Right renal cortex interstitium (tissue), 3 donors: ENCODE results near the gene SNAP47. TPM values are rescaled to one million over a fixed set of nuclear protein-coding genes. Genes with fewer than 3 reads are reported as not detected.

Experiments
- DNase-seq, 3 donors: peaks; one replicate each; pipeline ENCODE4 v3.0.0-alpha.2; 2013; ENCODE audit warnings: low read depth in 3 of 3, low spot score in 2 of 3
- polyA plus RNA-seq, 3 donors: library from polyadenylated mRNA; unstranded; fragments of 120-200 nt; gene quantifications; one replicate each; pipeline ENCODE4 v1.2.1, GENCODE V29; 2013; ENCODE audit not compliant: insufficient read length in 3 of 3

Gene SNAP47
- polyA plus RNA-seq, 3 donors: 42.6 to 44.7 (median 43.0) TPM

DNA sequence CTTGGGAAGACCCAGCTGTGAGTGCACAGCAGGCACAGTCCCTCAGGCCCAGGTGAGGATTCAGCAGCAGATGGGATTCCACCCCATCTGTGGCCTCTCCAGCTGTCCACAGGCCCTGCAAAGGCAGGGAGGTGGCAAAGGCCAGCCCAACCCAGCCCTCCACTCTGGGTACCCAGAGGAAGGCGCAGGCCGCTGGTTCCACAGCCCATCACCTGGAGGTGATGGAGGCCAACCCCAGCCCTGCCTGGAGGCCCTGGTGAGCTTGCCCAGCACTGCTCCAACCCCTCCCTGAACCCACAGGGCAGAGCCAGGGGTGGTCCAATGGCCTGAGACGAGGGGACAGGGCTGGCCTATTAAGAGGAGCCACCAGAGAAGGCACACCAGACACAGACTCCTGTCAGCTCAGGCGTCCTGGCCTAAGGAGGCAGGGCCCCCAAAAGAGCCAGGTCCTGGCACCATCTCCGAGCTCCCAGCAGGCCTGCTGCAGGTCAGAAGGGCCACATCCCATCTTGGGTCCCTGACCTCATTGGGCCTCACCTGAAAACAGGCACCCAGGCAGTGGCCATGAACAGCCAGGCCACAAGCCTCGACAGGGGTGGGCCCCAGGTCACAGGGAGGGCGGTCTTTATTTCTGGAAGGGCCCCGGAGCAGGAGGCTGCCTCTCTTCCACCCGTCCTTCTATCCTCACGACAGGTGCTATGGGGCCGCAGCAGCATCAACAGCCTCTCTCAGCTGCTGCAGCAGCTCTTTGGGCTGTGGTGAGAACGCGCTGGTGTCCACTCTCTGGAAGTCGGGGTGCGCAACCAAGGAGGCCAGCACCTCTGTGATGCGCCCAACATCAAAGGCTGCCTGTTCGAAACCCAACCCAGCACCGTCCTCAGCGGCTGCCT lies 3.3 kb upstream of the SNAP47 start:
- no peak for DNase-seq

GRCh38 chr1:227732586-227733308 lies 2.5 kb upstream of the SNAP47 start:
- no peak for DNase-seq

GRCh38 chr1:227733309-227733705 lies 1.9 kb upstream of the SNAP47 start:
- no peak for DNase-seq

DNA sequence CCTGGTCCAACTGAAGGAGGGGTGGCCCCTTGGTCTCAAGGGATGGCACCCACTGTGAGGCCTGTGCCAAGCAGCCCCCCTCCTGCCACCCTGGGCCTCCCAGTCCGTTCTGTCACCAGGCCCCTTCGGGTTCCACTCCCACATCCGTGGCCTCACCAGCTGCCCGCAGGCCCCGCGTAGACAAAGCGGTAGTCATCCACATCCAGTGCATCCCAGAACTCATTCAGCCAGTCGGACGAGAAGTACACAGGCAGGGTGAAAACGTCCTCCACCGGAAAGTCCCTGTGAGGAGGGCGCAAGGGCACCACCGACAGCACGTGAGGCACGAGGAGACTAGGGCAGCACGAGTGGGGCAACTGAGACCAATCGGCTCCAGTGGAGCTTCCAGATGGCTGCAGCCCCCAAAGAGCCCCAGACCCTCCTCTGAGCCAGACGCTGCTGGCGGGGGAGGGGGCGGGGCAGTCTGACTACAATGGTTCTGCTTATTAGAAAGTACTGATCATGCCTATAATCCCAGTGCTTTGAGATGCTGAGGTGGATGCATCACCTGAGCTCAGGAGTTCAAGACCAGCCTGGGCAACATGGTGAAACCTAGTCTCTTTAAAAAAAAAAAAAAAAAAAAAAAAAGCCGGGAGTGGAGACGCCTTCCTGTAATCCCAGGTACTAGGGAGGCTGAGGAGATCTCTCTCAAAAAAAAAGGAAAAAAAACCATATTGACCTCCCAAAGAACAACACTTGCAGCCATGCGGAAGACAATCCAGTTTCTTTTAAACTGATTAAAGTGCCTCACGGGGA lies 1.3 kb upstream of the SNAP47 start:
- DNase-seq: no peak

DNA sequence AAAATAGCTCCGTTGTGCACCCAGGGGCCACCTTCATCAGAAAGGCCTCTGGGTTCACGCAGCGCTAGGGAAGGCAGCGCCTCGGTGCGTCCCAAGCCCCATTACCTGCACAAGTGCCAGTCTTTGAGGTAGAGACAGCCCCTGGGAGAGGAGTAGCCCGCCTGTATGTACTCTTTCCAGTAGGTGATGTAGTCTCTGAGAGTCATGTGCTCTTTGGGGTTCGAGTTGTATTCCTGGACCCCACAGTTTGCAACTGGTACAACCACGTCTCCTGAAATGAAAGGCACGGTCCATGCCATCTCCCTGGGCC lies 734 bp upstream of the SNAP47 start:
- no peak for DNase-seq

GRCh38 chr1:227735539-227736285 lies 477 bp downstream of the SNAP47 start:
- DNase-seq: no peak

- DNase-seq: no peak
These were observed 1.7 kb downstream of the SNAP47 start for GRCh38 chr1:227736814-227737432.

DNA sequence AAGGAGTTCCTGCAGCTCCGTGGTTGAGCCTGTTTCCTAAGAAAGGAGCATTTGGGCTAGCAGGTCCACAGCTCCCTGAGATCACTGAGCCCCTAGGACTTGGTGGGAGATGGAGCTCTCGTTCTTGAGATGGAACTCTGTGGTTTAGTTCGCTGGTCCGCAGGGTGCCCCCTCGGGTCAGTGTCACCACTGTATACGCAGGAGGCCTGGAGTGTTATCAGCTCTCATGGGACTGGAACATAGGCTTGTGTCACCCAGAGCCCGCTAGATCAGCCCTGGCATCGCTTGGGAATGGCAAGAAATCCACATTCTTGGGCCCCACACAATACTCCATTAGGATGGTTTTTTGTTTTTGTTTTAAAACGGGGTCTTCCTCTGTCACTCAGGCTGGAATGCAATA lies 3.6 kb downstream of the SNAP47 start:
- no peak for DNase-seq

GRCh38 chr1:227739636-227740035 lies 4.4 kb downstream of the SNAP47 start:
- DNase-seq: no peak

GRCh38 chr1:227740401-227740960 lies 5.2 kb downstream of the SNAP47 start:
- no peak for DNase-seq

- no peak for DNase-seq
These were observed 6.1 kb downstream of the SNAP47 start for GRCh38 chr1:227741166-227741870.

DNA sequence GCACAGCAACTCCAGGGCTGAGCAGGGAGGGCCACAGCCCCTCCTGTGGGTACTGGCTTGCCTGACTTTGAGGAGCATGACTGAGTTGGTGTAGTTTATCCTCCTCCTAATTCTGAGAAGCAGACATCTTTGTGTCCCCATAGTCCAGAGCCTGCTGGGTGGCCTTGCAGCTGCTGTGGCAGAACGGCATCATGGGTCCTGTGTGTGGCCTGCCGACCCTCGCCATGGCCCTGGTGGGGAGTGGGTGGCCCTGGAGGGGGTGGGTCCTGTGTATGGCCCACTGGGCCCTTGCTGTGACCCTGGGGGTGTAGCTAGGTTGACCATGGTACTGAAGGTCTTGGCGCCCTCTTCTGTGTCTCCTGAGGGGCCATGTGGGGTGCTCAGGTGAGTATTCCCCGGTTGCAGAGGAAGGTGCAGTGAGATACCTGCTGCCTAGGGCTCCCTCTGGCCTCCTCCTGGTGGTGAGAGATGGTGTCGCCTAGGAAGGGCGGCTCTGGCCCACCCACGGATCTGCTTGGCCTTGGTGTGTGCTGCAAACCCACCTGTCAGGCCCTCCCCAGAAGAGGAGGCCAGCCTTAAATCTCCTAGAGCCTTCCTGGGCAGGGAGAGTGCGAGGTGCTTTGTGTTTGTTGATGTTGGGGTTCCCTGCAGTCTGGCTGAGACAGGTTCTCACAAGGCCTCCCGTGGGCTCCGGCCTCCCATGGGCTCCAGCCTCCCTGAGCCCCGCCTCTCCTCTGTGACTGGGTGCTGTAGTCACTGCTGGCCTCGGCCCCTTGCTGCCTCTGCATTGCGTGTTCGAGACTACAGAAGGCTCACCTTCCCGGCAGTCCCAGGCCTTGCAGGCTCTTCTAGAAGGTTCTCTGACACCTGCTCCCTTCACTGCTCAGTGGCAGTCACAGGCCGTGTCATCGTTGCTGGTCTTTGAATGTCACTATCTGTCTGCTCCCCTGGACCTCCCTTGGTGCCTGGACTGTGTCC lies 7.8 kb downstream of the SNAP47 start:
- no peak for DNase-seq

GRCh38 chr1:227744668-227745067 lies 9.4 kb downstream of the SNAP47 start:
- no peak for DNase-seq

GRCh38 chr1:227745568-227746265 lies 10.5 kb downstream of the SNAP47 start:
- DNase-seq: no peak

GRCh38 chr1:227746676-227747075 lies 11.4 kb downstream of the SNAP47 start:
- no peak for DNase-seq

- no peak for DNase-seq
These were observed 12.1 kb downstream of the SNAP47 start for GRCh38 chr1:227747382-227747781.

- DNase-seq: no peak
These were observed 12.8 kb downstream of the SNAP47 start for GRCh38 chr1:227747948-227748495.
